ENCODE measurements around the gene RBM20.
"Not testable (repeated sequence)": the region's sequence is repeated elsewhere in the genome, so short reads cannot be mapped to it uniquely, and the experiment has no call there.

The RBM20 gene

DNA sequence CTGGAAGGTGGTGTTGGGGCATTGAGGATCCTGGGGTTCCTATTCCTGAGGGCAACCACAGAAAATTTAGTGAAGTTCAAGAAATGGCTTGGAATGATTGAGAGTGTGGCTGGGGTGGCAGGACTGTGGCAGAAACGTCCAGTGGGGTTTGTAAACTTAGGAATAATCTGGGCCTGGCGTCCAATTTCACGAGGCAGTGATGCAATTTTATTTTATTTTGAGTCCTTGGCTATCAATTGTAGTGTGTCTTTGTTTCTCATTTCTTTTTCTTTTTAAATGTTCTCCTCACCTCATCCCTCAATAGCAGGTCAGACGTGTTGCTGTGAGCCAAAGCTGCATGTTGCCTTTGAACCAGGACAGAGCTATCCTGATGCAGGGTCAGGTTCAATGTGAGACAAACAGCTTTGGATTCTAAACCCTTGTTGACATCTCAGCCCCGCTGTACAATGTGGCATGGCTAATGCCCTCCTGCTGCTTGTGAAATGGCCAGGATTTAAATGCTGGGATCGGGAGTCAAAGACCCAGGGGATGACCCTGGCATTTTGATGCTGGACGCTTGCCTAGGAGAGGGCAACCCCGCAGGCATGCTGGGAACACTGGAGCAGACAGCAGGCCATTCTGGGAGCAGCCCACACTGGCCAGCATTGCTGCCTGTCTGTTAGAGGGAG, 64.8 kb downstream of the RBM20 start:
- DNase-seq = no peak

DNA sequence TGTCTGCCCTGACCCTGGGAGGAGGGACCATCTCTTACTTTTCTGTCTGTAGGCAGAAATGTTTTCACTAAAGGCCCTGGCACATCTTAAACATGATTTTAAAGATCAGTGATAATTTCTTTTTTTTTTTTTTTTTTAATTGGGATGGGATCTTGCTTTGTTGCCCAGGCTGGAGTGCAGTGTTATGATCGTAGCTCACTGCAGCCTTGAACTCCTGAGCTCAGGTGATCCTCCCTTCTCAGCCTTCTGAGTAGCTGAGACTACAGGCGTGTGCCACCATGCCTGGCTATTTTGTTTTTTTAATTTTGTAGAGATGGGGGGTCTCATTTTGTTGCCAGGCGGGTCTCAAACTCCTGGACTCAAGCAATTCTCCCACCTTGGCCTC, 65.3 kb downstream of the RBM20 start:
- no peak for DNase-seq

DNA sequence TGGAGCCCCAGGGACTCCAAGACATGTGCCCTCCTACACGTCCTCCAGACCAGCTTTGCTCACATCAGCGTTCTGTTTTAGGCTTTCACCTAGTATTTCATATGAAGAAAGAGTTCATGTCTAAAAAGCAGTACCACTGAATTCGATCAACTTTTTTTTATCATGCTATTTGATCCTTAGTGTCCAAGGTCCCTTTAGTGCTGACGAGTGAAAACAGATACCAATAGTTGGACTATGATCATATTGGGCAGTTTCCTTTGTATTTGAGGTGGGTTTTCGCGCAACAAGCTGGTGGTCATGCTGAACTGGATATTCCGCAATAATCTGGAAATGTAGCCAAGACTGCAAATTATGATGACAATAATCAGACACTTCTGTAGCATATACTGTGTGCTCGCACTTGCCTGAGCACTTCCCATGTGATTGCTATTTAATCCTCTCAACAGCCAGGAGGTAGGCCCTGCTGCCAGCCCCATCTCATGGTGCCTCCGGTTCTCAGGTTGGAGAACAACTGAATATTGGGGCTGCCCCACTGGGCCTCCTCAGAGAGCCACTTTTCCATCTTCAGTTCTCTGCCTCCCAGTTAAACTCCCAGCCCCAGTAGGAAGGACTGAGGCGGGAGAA, 65.9 kb downstream of the RBM20 start:
- DNase-seq = no peak

DNA sequence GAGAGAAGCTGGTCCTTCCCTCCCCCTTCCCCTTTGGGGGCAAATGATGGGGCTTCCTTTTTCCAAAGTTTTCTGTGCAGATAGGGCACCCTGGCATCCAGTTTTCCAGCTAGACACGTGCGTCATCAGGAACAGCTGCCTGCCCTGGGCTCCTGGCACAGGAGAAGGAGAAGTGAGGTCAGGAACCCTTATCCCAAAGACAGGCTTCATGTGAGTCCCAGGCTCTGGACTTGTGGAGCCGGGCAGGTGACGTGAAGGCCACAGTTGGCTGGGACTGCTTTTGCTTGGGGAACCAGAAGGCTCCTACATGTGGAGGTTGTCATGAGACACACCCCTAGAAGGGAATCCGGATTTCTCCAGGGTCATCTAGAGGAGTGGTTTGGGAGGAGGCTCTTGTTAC, 66.5 kb downstream of the RBM20 start:
- no peak for DNase-seq

DNA sequence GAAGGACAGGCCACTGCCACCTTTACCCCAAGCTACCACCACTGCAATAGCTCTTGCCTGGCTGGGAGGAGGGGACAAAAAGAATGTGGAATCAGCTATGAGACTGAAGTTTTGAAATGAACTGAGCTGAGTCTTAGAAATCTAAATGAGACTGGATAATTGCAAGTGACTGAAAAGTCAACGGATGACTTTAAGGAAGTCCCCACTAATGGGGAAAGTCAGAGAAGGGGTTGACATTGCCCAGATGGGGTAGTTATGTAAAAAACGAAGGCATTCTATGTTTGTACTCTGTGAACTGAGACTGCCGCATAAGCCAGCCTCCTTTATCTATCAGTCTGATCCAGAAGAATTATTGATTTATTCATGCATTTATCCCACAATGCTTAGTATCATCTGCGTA, 67.2 kb downstream of the RBM20 start:
- no peak for DNase-seq

DNA sequence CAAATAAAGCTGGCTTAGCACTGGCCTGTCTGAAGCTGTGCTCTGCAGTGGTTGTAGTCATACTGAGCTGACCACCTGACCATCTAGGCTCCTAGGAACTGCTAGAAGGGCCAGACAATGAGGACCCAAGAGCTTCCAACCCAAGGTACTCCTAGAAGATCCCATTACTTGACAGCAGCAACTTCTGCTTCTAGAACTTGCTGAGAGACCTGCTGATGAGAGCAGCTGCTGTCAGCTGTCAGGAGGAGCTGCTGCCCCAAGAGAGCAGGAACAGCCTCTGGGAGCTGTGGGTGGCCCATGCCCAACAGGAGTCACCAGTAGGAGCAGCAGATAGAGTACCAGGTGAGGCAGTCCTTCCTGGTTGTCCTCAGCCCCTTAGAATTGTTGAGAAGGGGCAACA, 70.2 kb downstream of the RBM20 start:
- DNase-seq = no peak

DNA sequence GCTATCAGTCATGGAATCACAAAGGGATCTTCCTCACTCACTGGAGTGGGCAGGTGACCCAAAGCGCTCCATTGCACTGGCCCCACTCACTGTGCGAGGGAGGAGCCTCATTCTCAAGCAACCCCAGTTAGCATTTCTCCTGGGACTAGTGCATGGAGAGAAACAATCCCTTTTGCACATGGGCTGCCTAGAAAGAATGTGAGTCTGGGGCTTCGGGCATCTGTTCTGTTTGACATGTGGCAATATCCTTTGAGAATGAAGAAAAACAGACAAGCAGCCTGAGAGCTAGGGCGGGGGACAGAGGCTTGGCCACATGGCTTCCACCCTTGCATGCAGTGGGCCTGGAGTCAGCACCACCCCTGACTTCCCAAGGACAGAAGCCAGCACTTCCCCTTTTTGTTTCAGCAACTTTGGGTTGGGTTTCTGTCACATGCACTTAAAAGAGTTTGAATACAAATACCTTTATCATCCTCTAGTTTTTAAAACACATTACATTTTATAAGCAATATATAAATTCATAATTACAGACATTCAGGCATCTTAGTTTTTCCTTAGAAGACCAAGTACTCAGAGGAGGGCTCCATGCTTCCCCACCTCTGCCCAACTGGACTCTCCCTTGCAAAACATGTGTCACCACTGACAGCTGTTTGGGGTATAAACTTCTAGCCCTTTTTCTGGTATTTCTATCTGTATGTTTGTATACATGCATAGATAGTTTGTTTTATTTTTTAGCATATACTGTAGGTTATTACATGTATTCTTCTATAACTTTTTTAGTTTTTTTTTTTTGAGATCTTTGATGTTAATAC, 73.8 kb downstream of the RBM20 start:
- no peak for DNase-seq

DNA sequence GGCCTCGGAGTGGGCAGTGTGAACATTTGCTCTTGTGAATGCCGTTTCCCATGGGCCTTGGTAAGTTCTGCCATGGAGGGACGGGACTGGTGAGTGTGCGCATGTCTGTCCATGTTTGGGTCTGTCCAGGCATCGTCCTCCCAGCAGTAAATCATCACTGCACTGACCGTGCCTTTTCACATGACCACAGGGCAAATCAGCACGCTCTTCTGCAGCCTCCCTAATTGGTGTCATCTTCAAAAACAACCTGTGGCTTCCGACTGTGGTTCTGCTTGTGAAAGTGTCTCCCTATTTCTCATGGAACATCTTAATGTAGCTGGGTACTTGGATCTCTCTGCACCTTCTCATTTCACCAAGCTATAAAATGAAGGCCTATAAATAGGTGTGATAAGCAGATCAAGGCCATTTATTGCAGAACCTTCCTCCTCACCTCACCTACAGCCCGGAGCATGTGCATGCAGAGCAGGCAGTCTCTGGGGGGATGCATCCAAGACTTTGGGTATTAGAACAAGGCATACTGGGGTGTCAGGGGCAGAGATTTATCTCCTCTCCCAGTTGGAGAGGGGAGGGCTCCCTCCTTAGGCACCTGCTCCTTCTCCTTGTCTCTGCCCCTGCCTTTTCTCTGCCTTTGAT, 77.4 kb downstream of the RBM20 start:
- no peak for DNase-seq

DNA sequence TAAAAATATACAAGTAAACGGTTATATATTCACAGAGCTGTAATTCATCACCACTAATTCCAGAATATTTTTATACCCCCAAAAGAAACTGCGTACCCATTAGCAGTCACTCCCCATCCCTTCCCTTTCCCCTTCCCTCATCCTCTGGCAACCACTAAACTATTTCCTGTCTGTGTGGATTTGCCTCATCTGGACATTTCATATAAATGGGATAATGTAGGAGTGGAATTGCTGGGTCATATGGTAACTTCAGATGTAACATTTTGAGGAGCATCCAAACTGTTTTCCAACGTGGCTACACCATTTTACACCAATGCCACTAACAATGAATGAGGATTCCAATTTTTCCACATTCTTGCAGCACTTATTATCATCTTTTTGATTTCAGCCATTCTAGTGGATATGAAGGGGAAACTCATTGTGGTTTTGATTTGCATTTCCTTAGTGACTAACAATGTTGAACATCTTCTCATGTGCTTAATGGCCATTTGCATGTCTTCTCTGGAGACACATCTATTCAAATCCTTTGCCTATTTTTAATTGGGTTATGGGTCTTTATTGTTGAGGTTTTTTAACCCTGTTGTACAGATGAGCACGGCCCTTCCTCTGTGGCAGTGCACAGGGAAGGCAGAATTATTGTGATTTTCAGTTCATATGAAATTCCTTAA, 79.2 kb downstream of the RBM20 start:
- DNase-seq = no peak

DNA sequence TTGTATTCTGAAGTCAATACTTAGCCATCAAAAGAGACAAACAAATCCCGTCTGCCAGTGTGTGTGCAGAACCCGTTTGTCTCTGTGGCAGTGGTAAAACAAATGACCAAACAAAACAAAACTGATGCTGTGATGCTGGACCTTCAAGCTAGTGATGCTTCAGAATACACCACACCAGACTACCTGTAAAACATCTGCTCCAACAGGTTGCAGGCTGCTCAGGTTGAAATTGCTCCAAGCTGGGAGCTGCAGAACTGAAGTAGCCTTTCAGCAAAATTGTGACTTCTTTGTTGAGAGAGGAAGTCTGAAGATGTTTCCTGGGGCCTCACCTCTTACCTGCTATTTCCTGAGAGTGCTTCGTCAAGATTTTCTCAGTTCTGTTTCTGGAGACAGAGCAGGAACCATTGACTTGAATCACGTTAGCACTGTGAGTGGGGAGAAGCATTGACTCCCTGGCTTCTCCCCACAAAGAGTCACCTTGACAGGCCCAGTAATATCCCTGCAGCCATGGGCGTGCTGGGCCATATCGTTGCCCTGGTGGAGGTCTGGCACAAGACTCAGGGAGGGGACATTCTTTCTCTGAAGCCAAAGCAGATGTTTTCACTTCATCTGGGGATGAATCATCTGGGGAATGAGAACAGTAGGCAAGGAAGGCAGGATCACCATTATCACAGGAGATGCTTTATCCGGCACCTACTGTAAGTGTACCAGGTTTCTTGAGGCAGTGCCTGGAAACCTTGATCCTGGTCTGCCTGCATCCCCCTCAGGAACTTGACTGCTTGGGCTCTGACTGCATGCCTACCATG, 80.2 kb downstream of the RBM20 start:
- no peak for DNase-seq

DNA sequence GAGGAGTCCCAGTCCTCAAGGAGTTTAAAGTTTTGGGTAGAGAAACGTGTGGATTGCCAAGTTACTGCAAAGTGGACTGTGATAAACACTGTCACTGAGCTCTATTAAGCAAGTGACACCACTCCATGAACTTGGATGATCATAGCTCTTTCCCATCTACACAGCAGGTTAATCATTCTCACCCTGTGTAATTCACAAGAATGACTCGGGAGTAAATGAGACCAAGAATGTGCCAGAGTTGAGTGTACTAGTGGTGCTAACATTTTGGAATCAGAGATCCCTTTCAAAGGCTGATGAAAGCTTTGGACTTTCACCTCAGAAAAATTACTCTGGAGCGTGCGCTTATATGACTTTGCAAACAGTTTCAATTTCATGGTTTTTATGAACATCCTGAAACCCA, 80.8 kb downstream of the RBM20 start:
- no peak for DNase-seq

DNA sequence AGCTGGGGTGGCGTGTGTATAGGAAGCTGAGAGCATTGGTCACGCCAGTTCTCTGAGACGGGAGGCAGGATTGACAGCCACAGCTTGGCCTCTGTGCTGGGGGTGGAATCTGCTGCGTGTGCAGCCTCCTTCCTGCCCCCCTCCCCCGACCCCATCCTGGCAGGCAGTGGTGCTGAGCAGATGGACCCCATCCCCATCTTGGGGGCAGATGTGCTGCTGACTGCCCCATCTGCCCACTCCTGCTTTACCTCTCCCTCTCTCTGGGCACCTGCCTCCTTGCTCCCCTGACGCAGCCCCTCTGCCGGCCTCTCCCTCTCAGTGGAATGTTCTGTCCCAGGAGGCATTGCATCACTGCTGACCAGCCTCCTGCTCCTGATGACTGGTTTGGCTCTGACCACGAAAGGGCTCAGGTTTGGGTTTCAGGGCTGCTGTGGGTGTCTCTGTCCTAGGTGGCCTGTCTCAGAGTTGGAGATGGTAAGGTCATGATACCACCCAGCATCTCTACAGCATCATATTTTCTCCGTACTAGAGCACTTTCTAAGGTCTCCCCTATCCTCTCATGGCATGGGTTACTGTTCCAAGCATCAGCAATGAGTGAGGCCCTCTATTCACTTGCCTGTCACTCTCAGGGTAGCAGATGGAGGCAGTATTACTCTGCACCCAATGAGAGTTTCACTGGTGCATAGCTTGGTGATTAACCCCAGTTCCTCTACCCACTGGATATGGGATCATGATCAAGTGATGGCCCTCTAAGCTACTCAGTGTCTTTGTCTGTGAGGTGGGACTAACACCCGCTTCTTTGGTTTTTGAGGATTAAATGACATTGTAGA, 81.9 kb downstream of the RBM20 start:
- DNase-seq = no peak

DNA sequence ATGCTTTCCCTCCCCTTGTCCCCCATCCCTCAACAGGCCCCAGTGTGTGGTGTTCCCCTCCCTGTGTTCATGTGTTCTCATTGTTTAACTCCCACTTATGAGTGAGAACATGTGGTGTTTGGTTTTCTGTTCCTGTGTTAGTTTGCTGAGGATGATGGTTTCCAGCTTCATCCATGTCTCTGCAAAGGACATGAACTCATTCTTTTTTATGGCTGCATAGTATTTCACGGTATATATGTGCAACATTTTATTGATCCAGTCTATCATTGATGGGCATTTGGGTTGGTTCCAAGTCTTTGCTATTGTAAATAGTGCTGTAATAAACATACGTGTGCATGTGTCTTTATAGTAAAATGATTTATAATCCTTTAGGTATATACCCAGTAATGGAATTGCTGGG, 83.6 kb downstream of the RBM20 start:
- not testable (repeated sequence) for DNase-seq

DNA sequence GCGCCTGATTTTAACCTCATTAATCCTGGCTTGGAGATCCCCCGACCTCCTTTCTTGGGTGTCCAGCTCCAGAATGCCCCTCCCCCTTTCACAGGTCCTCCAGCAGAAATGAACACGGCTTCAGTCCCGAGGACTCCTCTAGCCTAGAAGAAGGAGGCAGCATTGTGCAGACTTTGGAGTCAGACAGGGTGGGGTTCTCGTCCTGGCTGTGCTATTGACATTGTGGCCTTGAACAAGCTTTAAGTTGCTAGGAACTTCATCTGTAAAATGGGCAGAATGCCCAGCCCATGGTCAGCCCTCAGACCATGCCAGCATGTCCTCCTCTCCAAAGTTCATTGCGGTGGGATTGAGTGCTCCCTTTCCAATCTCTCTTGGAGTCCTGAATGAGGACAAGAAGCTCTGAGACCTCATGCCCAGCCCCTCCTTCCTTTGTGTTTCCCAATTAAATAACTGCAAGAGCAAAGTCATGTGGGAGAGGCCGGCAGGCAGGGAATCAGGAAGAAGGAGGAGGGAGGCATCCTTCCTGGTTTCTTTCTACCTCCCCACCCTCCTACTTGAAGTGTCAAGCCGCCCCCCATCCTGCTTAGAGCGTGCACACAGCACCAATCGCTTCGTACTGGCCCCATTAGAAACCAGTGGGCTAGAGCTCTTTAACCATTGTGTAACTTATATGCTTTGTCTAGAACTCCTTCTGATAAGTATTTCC, 86.4 kb downstream of the RBM20 start:
- no peak for DNase-seq

DNA sequence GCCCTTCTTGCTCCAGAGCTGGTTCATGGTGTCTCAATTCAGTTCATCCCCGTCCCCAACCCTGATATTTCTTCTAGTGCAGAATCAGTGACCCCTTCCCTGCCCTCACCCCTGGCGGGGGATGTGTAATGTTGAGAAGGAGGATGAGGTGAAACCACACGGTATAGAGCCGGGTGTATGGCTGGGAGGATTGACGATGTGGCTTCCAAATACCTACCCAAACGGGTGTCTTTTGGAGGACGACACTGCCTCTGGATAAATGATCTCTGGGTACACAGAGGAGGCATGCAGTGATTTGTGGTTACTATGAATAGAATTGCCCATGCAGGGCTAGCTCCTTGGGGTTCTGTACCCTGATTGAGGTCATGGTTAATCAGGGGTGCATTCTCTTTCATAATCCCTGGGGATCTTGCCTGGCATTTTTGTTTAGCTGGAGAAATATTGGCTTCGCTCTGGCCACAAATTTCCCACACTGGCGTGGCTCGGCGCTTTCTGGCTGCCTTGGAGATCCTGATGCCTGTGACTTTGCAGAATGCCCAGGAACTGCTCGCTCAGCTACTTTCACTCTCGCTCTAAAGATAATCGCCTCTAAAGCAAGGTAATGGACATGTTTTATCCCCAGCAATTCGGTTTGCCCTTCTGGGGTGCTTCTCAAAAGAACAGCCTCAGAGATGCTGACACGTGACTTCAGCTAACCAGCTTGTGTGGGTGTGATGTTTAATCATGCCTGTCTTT, 89.2 kb downstream of the RBM20 start:
- no peak for DNase-seq

DNA sequence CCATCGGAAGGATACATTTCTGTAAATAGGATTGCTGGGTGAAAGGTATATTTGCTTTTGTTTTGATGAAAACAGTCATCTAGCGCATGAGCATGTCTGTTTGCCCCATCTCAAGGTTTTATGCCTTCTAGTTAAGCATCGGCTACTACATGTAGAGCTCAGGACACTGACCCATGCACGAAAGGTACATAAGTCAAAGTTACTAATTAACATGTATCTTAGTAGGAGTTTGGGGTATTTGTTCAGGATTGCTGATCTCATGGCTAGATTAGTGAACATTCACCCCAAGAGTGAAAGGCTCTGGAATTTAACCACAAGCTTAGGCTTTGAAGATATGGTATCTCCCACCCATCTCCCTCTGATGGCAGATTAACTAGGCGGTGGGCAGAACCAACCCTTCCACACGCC, 91.5 kb downstream of the RBM20 start:
- DNase-seq = no peak

DNA sequence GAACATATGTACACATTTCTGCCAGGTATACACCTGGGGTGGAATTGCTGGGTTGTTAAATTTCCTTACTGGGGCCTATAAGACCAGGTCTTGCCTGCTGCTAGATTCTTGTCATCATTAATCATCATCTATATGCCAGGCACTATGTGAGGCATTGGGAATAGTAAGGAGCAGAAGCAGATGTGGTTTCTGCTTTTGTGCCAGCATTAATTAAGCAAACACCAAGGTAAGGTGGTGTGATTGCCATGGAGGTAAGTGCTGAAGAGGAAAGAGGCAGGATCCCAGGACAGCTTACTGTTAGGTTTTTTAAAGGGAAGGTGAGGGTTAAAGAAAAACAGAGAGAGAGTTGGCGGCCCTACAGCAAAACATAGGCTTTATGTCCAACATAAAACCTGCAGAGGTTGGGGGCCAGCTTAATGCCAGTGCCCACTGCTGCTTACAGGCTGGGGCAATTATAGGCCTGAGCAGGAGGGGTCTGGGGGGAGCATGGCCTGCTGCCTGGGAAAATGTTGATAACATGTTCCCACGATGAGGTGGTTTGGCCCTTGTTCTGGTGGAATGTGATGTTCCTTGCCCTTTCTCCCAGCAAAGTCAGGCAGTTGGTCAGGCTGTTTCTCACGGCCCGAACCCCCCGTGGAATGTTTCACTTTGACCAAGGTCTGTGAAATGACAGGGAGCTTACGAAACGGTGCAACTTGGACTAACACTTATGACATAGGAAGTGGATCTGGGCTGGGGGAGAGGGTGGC, 93.9 kb downstream of the RBM20 start:
- no peak for DNase-seq

DNA sequence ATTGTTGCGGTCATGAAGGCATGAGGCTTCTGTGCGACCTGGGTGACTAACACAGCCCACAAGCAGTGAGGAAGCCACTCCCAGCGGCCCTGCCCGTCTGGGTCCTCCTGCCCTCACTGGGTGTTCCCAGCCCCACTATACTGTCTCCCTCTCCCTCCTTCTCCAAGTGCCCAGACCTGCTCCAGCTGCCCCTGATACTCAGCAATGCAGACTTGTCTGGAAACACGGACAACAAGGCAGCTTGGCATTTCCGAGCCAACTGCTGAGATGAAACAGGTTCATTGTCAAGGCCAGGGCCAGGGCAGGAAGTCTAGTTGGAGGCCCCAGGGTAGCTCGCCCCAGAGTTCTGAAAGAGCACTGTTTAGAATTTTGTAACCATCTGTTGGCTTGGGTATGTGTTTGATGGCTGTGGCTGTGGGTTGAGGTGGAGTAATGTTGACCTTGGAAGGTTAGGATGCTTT, 95.7 kb downstream of the RBM20 start:
- DNase-seq = no peak

DNA sequence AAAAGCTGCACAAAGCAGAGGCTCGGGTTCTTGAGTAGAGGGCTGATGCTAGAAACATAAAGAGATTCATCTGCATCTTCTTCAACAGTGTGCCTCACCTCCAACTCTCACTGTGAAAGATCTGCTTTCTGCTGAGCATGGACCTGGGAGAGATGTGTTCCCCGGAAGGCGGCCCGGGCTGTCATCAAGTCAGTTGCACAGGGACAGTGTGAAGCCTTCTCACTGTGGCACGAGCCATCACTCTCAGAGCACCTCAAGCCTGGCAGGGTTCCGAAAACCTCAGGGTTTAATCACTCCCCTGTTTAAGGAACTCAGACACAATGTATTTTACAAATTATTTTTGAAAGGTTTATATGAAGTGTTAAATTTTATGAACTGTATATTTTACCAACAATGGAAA, 98.7 kb downstream of the RBM20 start:
- DNase-seq = no peak

Data from SW 1271 (cell line).